Neuronal stem cell (in vitro differentiated cells): Measurements from ENCODE around the gene FREY1.

Experiments
- DNase-seq: peaks from one replicate; pipeline ENCODE4 v3.0.0-alpha.2; 2013; ENCODE audit warnings: low spot score
- H2AFZ ChIP-seq: one replicate; pipeline ENCODE4 v1.6.1; 2013; ENCODE audit warnings: mild to moderate bottlenecking, low read length, inconsistent platforms
- H2AK5ac ChIP-seq: 2 replicates; pipeline ENCODE4 v1.6.1; 2013; ENCODE audit warnings: low read depth, mild to moderate bottlenecking, inconsistent platforms, low read length, moderate library complexity, mixed read lengths
- H2BK120ac ChIP-seq: 2 replicates; pipeline ENCODE4 v1.6.1; 2013; ENCODE audit warnings: low read depth, mild to moderate bottlenecking, inconsistent platforms, low read length, moderate library complexity, mixed read lengths
- H2BK12ac ChIP-seq: one replicate; pipeline ENCODE4 v1.6.1; 2013; ENCODE audit warnings: low read length, inconsistent platforms
- H2BK15ac ChIP-seq: 2 replicates; pipeline ENCODE4 v1.6.1; 2013; ENCODE audit warnings: mild to moderate bottlenecking, low read length, inconsistent platforms, mixed read lengths
- H2BK5ac ChIP-seq: one replicate; pipeline ENCODE4 v1.6.1; 2013; ENCODE audit warnings: inconsistent platforms, mild to moderate bottlenecking, low read length, moderate library complexity
- H3K14ac ChIP-seq: one replicate; pipeline ENCODE4 v1.6.1; 2013; ENCODE audit warnings: low read length, inconsistent platforms
- H3K18ac ChIP-seq: 2 replicates; pipeline ENCODE4 v1.6.1; 2013; ENCODE audit warnings: low read length, inconsistent platforms
- H3K23ac ChIP-seq: 2 replicates; pipeline ENCODE4 v1.6.1; 2013; ENCODE audit warnings: low read depth, mild to moderate bottlenecking, mixed read lengths, low read length, inconsistent platforms; ENCODE audit not compliant: poor library complexity
- H3K27ac ChIP-seq: replicated peaks from 3 replicates; pipeline ENCODE4 v1.5.1; 2013; ENCODE audit warnings: low read length, inconsistent platforms
- H3K27me3 ChIP-seq, 3 experiments: 2 replicates each; pipeline ENCODE4 v1.6.1; 2013; ENCODE audit warnings: low read length in 3 of 3, mild to moderate bottlenecking in 2 of 3, inconsistent platforms in 1 of 3, low read depth in 1 of 3, mixed read lengths in 1 of 3, moderate library complexity in 1 of 3; ENCODE audit not compliant: control insufficient read depth in 3 of 3, insufficient read depth in 3 of 3
- H3K36me3 ChIP-seq, 2 donors: replicated peaks in 1 of 2; 2 replicates each; pipeline ENCODE4 v1.6.1; 2013; ENCODE audit warnings: low read length in 2 of 2; ENCODE audit not compliant: control insufficient read depth in 2 of 2, insufficient read depth in 2 of 2
- H3K4ac ChIP-seq: 2 replicates; pipeline ENCODE4 v1.6.1; 2013; ENCODE audit warnings: inconsistent platforms, mild to moderate bottlenecking, low read length, moderate library complexity
- H3K4me1 ChIP-seq, 2 donors: 1 replicate in 1 of 2; 2 replicates in 1 of 2; pipeline ENCODE4 v1.6.1; 2013; ENCODE audit warnings: low read length in 2 of 2, low read depth in 1 of 2; ENCODE audit not compliant: control insufficient read depth in 2 of 2, insufficient read depth in 1 of 2
- H3K4me2 ChIP-seq: one replicate; pipeline ENCODE4 v1.6.1; 2013; ENCODE audit warnings: mild to moderate bottlenecking, low read length, inconsistent platforms; ENCODE audit not compliant: insufficient read depth, poor library complexity, severe bottlenecking
- H3K4me3 ChIP-seq, 2 donors: 2 replicates each; pipeline ENCODE4 v1.5.1; 2013; ENCODE audit warnings: low read length in 2 of 2, mild to moderate bottlenecking in 2 of 2, inconsistent platforms in 1 of 2, moderate library complexity in 1 of 2
- H3K79me1 ChIP-seq: one replicate; pipeline ENCODE4 v1.6.1; 2013; ENCODE audit warnings: low read depth, mild to moderate bottlenecking, inconsistent platforms, low read length, moderate library complexity
- H3K9ac ChIP-seq: one replicate; pipeline ENCODE4 v1.6.1; 2013; ENCODE audit warnings: mild to moderate bottlenecking, low read depth, low read length, inconsistent platforms; ENCODE audit not compliant: poor library complexity
- H3K9me3 ChIP-seq, 2 donors: replicated peaks in 1 of 2; 2 replicates each; pipeline versions ENCODE3 to v1.6.1; 2013; ENCODE audit warnings: low read length in 2 of 2, mild to moderate bottlenecking in 2 of 2, inconsistent platforms in 1 of 2, low read depth in 1 of 2, mixed read lengths in 1 of 2, moderate library complexity in 1 of 2; ENCODE audit not compliant: control insufficient read depth in 2 of 2, insufficient read depth in 1 of 2
- H4K8ac ChIP-seq: one replicate; pipeline ENCODE4 v1.6.1; 2013; ENCODE audit warnings: low read depth, mild to moderate bottlenecking, inconsistent platforms, low read length, moderate library complexity
- H4K91ac ChIP-seq: one replicate; pipeline ENCODE4 v1.6.1; 2013; ENCODE audit warnings: low read length, low read depth, mild to moderate bottlenecking, inconsistent platforms; ENCODE audit not compliant: poor library complexity
- WGBS, 2 donors: extraction: QIAGEN DNeasy Blood & Tissue Kit; methylation state at CpG; one replicate each; pipeline ENCODE4 v1.1.7; 2013; ENCODE audit warnings: missing lambda C conversion rate in 2 of 2, mixed read lengths in 1 of 2; ENCODE audit not compliant: insufficient read length in 2 of 2, insufficient replicate concordance in 1 of 2; ENCODE audit errors: extremely low coverage in 2 of 2; 5-methylcytosine and 5-hydroxymethylcytosine counted together

Gene FREY1

DNA sequence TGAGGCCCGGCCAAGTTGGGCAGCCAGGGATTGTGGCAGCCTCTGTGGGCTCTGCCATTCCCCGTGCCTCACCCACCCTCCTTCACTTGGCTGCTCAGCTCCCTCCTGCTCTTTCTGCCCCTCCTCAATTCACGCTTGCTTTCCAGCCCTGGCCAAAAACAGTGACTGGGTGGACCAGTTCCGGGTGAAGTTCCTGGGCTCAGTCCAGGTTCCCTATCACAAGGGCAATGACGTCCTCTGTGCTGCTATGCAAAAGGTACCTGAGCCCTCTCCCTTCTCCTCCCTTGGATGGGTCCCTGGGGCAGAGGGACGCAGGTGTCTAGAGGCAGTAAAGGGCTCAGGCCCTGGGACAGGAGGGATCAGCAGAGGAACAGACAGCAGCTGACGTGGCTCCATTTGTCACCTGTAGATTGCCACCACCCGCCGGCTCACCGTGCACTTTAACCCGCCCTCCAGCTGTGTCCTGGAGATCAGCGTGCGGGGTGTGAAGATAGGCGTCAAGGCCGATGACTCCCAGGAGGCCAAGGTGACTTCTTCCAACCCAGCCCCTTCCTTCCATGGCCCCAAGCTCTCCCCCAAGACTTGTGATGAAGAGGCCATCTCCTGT, 2.7 kb downstream of the FREY1 start:
- WGBS, 2 donors = no CpG with 5 or more reads among the region's 15 CpGs
- Histone ChIP-seq H3K27ac (no peak overlapping the region), H4K91ac (no peak overlapping the region), H3K79me1 (peaks cover 3% of the 10 kb centered on the region), H3K23ac (no peak overlapping the region), H3K4ac (no peak overlapping the region), H3K4me1 (peaks cover 11 to 13% of the 10 kb centered on the region in 2 donors), H2BK12ac (no peak overlapping the region), H3K14ac (no peak overlapping the region), H3K18ac (no peak overlapping the region), H3K27me3 (peaks cover 0 to 7% (median 0%) of the 10 kb centered on the region in 3 experiments), H2AK5ac (no peak overlapping the region), H2BK120ac (no peak overlapping the region), H3K36me3 (peaks cover 15 to 32% of the 10 kb centered on the region in 2 donors), H3K9ac (no peak overlapping the region), H2AFZ (no peak overlapping the region), H2BK5ac (no peak overlapping the region), H2BK15ac (no peak overlapping the region), H3K9me3 (no peaks in the 10 kb centered on the region), H3K4me3 (no peak overlapping the region), H3K4me2 (no peak overlapping the region), H4K8ac (no peak overlapping the region)
- DNase-seq = no peak

DNA sequence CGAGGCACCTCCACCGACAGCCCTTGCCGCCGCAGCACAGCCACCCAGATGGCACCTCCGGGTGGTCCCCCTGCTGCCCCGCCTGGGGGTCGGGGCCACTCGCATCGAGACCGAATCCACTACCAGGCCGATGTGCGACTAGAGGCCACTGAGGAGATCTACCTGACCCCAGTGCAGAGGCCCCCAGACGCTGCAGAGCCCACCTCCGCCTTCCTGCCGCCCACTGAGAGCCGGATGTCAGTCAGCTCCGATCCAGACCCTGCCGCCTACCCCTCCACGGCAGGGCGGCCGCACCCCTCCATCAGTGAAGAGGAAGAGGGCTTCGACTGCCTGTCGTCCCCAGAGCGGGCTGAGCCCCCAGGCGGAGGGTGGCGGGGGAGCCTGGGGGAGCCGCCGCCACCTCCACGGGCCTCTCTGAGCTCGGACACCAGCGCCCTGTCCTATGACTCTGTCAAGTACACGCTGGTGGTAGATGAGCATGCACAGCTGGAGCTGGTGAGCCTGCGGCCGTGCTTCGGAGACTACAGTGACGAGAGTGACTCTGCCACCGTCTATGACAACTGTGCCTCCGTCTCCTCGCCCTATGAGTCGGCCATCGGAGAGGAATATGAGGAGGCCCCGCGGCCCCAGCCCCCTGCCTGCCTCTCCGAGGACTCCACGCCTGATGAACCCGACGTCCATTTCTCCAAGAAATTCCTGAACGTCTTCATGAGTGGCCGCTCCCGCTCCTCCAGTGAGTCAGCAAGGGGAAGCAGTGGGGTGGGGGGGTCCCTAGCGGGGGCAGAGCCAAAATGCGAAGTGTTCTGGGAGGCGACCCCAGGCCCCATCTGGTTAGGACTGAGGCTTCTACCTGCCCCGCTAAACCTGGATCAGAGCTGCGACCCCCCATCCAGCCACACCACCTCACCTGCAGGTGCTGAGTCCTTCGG, 4.4 kb downstream of the FREY1 start:
- Histone ChIP-seq H2BK5ac (no peak overlapping the region), H3K9me3 (no peaks in the 10 kb centered on the region), H3K27ac (no peak overlapping the region), H3K4me1 (peaks cover 18 to 27% of the 10 kb centered on the region in 2 donors), H4K8ac (peak overlapping the region; percentile 10), H2BK120ac (no peak overlapping the region), H3K14ac (no peak overlapping the region), H3K18ac (no peak overlapping the region), H3K9ac (peak overlapping the region; percentile 40), H3K36me3 (peaks cover 15 to 32% of the 10 kb centered on the region in 2 donors), H3K4ac (no peak overlapping the region), H2BK15ac (no peak overlapping the region), H3K79me1 (peaks cover 3% of the 10 kb centered on the region), H3K4me2 (no peak overlapping the region), H2AK5ac (no peak overlapping the region), H4K91ac (no peak overlapping the region), H3K27me3 (peaks cover 0 to 7% (median 0%) of the 10 kb centered on the region in 3 experiments), H3K23ac (peak overlapping the region; percentile 67), H3K4me3 (no peak overlapping the region), H2AFZ (no peak overlapping the region), H2BK12ac (no peak overlapping the region)
- DNase-seq = no peak
- no CpG with 5 or more reads among the region's 56 CpGs for WGBS, 2 donors

DNA sequence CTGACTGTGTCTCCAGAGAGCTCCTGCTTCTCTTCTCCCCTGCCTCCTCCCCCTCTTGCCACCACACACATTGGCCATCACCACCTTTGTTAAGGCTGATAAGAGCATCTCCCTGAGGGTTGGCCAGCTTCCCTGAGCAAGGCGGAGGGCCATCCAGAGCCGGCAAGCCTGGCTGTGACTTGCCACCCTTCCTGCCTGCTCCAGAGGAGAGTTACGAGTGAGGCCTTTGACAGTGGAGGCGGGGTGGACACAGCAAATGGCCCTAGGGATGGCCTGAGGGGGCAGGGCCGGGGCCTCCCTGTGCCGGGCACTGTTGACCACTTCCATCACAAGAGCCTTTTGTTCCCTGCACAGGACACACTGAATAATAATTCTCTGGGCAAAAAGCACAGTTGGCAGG, 5.4 kb downstream of the FREY1 start:
- H3K4me3 ChIP-seq = peak overlapping the region in 1 of 2 donors; percentile 79

More for the DNA sequence above, 5.4 kb downstream of the FREY1 start:
- Histone ChIP-seq H3K36me3 (peaks cover 15 to 32% of the 10 kb centered on the region in 2 donors), H3K4me1 (peaks cover 22 to 35% of the 10 kb centered on the region in 2 donors), H3K27ac (no peak overlapping the region), H3K27me3 (peaks cover 0 to 7% (median 0%) of the 10 kb centered on the region in 3 experiments), H2BK15ac (no peak overlapping the region), H3K79me1 (peaks cover 3% of the 10 kb centered on the region), H3K14ac (peak overlapping the region; percentile 31), H3K23ac (no peak overlapping the region), H3K9me3 (no peaks in the 10 kb centered on the region), H4K8ac (no peak overlapping the region), H3K18ac (no peak overlapping the region), H2BK12ac (no peak overlapping the region), H2AK5ac (no peak overlapping the region), H2BK5ac (no peak overlapping the region), H2BK120ac (no peak overlapping the region), H3K4ac (no peak overlapping the region), H4K91ac (no peak overlapping the region), H3K9ac (peak overlapping the region; percentile 9), H3K4me2 (no peak overlapping the region), H2AFZ (no peak overlapping the region)
- WGBS, 2 donors = no CpG with 5 or more reads among the region's 6 CpGs
- no peak for DNase-seq
